K562 (cell line): ENCODE measurements around the gene SLC23A2. TPM values are rescaled to one million over a fixed set of nuclear protein-coding genes. Genes with fewer than 3 reads are reported as not detected.

ENCODE experiments used
- ATAC-seq: fragments of 200-7000 bp; cut with Tn5 transposase; 3 replicates; pipeline ENCODE4 v1.9.1; 2020; ENCODE audit warnings: moderate library complexity
- BruUV-seq: library from RNA; stranded (reverse); fragments of 400-500 nt; replicated peaks from 2 replicates; lab custom pipeline; 2021; lab: Mats Ljungman, UMichigan
- CTCF ChIA-PET: fragments of 300-600 bp; formaldehyde crosslinking; extraction: SDS; loops from one replicate; lab custom pipeline; 2021; ENCODE audit warnings: low intra/inter-chr PET ratio; lab: Yijun Ruan, JAX
- POLR2A ChIA-PET: fragments of 300-600, 350-650 bp; sonication (Branson Sonifier 250); formaldehyde crosslinking; extraction: SDS; loops from one replicate; lab custom pipeline; 2021; ENCODE audit warnings: antibody characterized with exemption, inconsistent platforms; lab: Yijun Ruan, JAX
- DNase-seq, 4 experiments: peaks; one replicate each; pipeline versions ENCODE4 v3.0.0 to v3.0.0-alpha.2; 2011 to 2018; ENCODE audit warnings: low spot score in 3 of 4, mixed read lengths in 3 of 4; ENCODE audit errors: extremely low read depth in 1 of 4
- FAIRE-seq: peaks from 2 replicates; lab custom pipeline; 2011; peaks lifted over from hg19 to GRCh38; lab: Jason Lieb, UNC
- H2AFZ ChIP-seq: 2 replicates; pipeline ENCODE4 v1.6.0; 2011; ENCODE audit warnings: low read depth, low read length, control low read depth, inconsistent platforms
- H3K27ac ChIP-seq: fragments of 200-600 bp; 3 replicates; pipeline ENCODE4 v1.8.0; 2011; ENCODE audit warnings: low read depth, mild to moderate bottlenecking, control low read depth, inconsistent platforms, low read length, moderate library complexity, mixed read lengths; ENCODE audit errors: extremely low read depth
- H3K27me3 ChIP-seq, 2 experiments: fragments of 300-600 bp in 1 of 2; 2 replicates in 1 of 2; 3 replicates in 1 of 2; pipeline versions ENCODE4 v1.6.0 to v1.8.0; 2011; ENCODE audit warnings: inconsistent platforms in 2 of 2, low read length in 2 of 2, mild to moderate bottlenecking in 1 of 2, mixed read lengths in 1 of 2, moderate library complexity in 1 of 2; ENCODE audit not compliant: control insufficient read depth in 2 of 2, insufficient read depth in 2 of 2
- H3K36me3 ChIP-seq: fragments of 300-600 bp; 3 replicates; pipeline ENCODE4 v1.8.0; 2011; ENCODE audit warnings: mild to moderate bottlenecking, low read length, inconsistent platforms; ENCODE audit not compliant: control insufficient read depth, insufficient read depth
- H3K4me1 ChIP-seq, 2 experiments: fragments of 200-600 bp in 1 of 2; replicated peaks in 1 of 2; 2 replicates in 1 of 2; 3 replicates in 1 of 2; pipeline versions ENCODE4 v1.5.1 to v1.8.0; 2011; ENCODE audit warnings: inconsistent platforms in 2 of 2, low read length in 2 of 2, mild to moderate bottlenecking in 1 of 2, mixed read lengths in 1 of 2, moderate library complexity in 1 of 2; ENCODE audit not compliant: control insufficient read depth in 2 of 2, insufficient read depth in 2 of 2
- H3K4me2 ChIP-seq: 2 replicates; pipeline ENCODE4 v1.6.1; 2011; ENCODE audit warnings: low read length, control low read depth, inconsistent platforms, mixed read lengths; ENCODE audit not compliant: insufficient read depth
- H3K4me3 ChIP-seq: fragments of 200-600 bp; sonication (generic), shearing (Covaris generic); 2 replicates; pipeline ENCODE4 v1.5.1; 2016; ENCODE audit warnings: control low read depth, inconsistent platforms
- H3K79me2 ChIP-seq: fragments of 200-600 bp; 3 replicates; pipeline ENCODE4 v1.8.0; 2011; ENCODE audit warnings: low read length, inconsistent platforms; ENCODE audit not compliant: control insufficient read depth, insufficient read depth
- H3K9ac ChIP-seq, 2 experiments: 2 replicates each; pipeline versions ENCODE4 v1.6.0 to v1.6.1; 2011; ENCODE audit warnings: low read depth in 2 of 2, low read length in 2 of 2, control low read depth in 1 of 2, inconsistent platforms in 1 of 2, mild to moderate bottlenecking in 1 of 2, mixed read lengths in 1 of 2; ENCODE audit not compliant: insufficient read depth in 1 of 2
- H3K9me1 ChIP-seq: one replicate; pipeline ENCODE4 v1.6.0; 2011; ENCODE audit warnings: inconsistent platforms, mild to moderate bottlenecking, low read length, moderate library complexity; ENCODE audit not compliant: control insufficient read depth, insufficient read depth
- H3K9me3 ChIP-seq: replicated peaks from 2 replicates; pipeline ENCODE4 v1.5.1; 2011; ENCODE audit warnings: low read depth, low read length, inconsistent platforms; ENCODE audit not compliant: control insufficient read depth, insufficient read depth
- H4K20me1 ChIP-seq: replicated peaks from 2 replicates; pipeline ENCODE4 v1.6.1; 2011; ENCODE audit warnings: low read length, inconsistent platforms, mixed read lengths; ENCODE audit not compliant: control insufficient read depth, insufficient read depth
- BRF1 ChIP-seq: IDR thresholded peaks from 3 replicates; pipeline ENCODE4 v1.6.1; 2011; ENCODE audit warnings: borderline replicate concordance, mild to moderate bottlenecking; ENCODE audit not compliant: insufficient read length; ENCODE audit errors: extremely low read depth
- DNMT1 ChIP-seq: fragments of 450-650 bp; IDR thresholded peaks from 2 replicates; pipeline ENCODE4 v1.6.1; 2016; ENCODE audit warnings: antibody characterized with exemption, mild to moderate bottlenecking
- EHMT2 ChIP-seq: fragments of 450-650 bp; IDR thresholded peaks from 2 replicates; pipeline ENCODE4 v1.6.1; 2018; ENCODE audit warnings: antibody characterized with exemption
- FUS ChIP-seq: fragments of 200-400 bp; formaldehyde crosslinking; optimal IDR thresholded peaks from 2 replicates; pipeline ENCODE3; 2017; ENCODE audit warnings: low read depth, low read length
- KAT8 ChIP-seq: fragments of 450-650 bp; IDR thresholded peaks from 2 replicates; pipeline ENCODE4 v1.6.1; 2016; ENCODE audit warnings: low read depth, mild to moderate bottlenecking
- MCM2 ChIP-seq: fragments of 450-650 bp; IDR thresholded peaks from 2 replicates; pipeline ENCODE4 v1.6.1; 2017; ENCODE audit warnings: low read depth, mild to moderate bottlenecking
- NCOA1 ChIP-seq: fragments of 450-650 bp; IDR thresholded peaks from 2 replicates; pipeline ENCODE4 v1.6.1; 2016; ENCODE audit warnings: low read depth
- U2AF1 ChIP-seq: fragments of 200-400 bp; formaldehyde crosslinking; optimal IDR thresholded peaks from 2 replicates; pipeline ENCODE3; 2017; ENCODE audit warnings: mild to moderate bottlenecking, low read depth, low read length, moderate library complexity
- ZNF133 ChIP-seq: fragments of 250-450 bp; sonication (Bioruptor Pico); IDR thresholded peaks from 2 replicates; pipeline ENCODE4 v1.4.0; 2020; ENCODE audit warnings: mild to moderate bottlenecking
- ZNF24 ChIP-seq: fragments of 450-650 bp; IDR thresholded peaks from 2 replicates; pipeline ENCODE4 v1.6.1; 2016
- ZNF282 ChIP-seq: sonication (generic); formaldehyde crosslinking; IDR thresholded peaks from 2 replicates; pipeline ENCODE4 v1.8.1; 2023; ENCODE audit warnings: missing genetic modification reagents
- WGBS: fragments of 100-300 bp; shearing (Covaris generic); methylation state at CpG from one replicate; pipeline ENCODE4 v1.1.6; 2016; ENCODE audit warnings: low coverage, mixed read lengths; ENCODE audit not compliant: insufficient coverage; ENCODE audit errors: missing lambda C conversion rate; 5-methylcytosine and 5-hydroxymethylcytosine counted together
- in situ Hi-C: fragments of 300-500 bp; cut with MboI; formaldehyde crosslinking; loops from 4 replicates; pipeline ENCODE4 v1.15.0; 2018; ENCODE audit warnings: inconsistent platforms, mixed read lengths
- intact Hi-C: fragments of 100-400 bp; cut with micrococcal nuclease; formaldehyde crosslinking; loops from 2 replicates; pipeline ENCODE4 v1.14.2; 2022
- polyA plus RNA-seq, 8 experiments: library from polyadenylated mRNA; depleted of rRNA in 4 of 8; stranded (reverse) in 5 of 8; unstranded in 3 of 8; fragments of >200 nt; fragmentation: Nextera tagmentation in 2 of 8; fragmentation: Illumina TruSeq in 1 of 8; extraction: Ambion mirVana in 2 of 8; extraction: Trizol in 1 of 8; gene quantifications; 2 replicates each; pipeline versions ENCODE4 v1.2.1 to v1.2.3, GENCODE V29; 2011 to 2014; ENCODE audit warnings: inconsistent platforms in 1 of 8, missing spikeins in 1 of 8
- total RNA-seq, 7 experiments: library from RNA; depleted of rRNA in 6 of 7; stranded (reverse); fragments of >200 nt in 6 of 7; fragmentation: Illumina TruSeq in 2 of 7; extraction: Trizol in 2 of 7; gene quantifications; 2 replicates each; pipeline versions ENCODE4 v1.2.1 to v1.2.3, GENCODE V29; 2011 to 2021; ENCODE audit warnings: low replicate concordance in 1 of 7
- TF ChIP-seq, protein P1 (sequence below): fragments of 450-650 bp; IDR thresholded peaks from 2 replicates; pipeline ENCODE4 v1.6.1; 2016; ENCODE audit warnings: mild to moderate bottlenecking, moderate library complexity
- TF ChIP-seq, protein P2 (sequence below): fragments of 450-650 bp; formaldehyde crosslinking; IDR thresholded peaks from 2 replicates; pipeline ENCODE4 v1.4.0; 2020; ENCODE audit warnings: mild to moderate bottlenecking, mixed read lengths

Gene SLC23A2
- total and polyA plus RNA-seq, 9 of the 15 experiments (the other 6 are each of a cell fraction or from before 2014, with no cell fraction given) = 0.39 to 6.7 (median 3.2) TPM

DNA sequence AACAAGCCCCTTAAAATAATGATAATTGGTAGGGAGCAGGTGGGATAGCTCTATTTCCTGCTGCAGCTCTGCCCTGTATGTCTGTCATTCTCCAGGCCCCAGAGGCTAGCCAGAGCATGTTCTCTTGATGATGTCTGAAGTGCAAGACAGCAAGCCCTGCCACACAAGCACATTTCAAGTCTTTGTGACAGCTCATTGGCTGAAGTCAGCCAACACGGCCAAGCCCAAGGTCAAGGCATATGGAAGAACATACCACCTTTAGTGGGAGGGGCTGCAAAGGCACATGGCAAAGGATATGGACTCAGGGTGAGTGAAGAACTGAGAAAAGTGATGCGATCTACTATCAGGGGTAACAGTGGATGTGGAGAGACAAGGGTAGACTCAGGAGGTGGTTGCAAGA lies 163.6 kb downstream of the SLC23A2 start:
- no peak for FAIRE-seq
- no peak overlapping the region for H3K4me2 ChIP-seq
- WGBS = 0% methylated on average over 2 of the region's 2 CpGs
- intact Hi-C loops = no loop called here
- H3K9me3 ChIP-seq = no peaks in the 10 kb centered on the region
- no peaks in the 10 kb centered on the region for H3K4me1 ChIP-seq
- H3K27ac ChIP-seq = no peak overlapping the region
- DNase-seq = no peak
- no peak overlapping the region for H3K4me3 ChIP-seq
- in situ Hi-C loops = no loop called here
- no peaks in the 10 kb centered on the region for H3K79me2 ChIP-seq
- ChIA-PET CTCF (no interaction called here), POLR2A (no interaction called here)
- no peak for ATAC-seq
- peaks cover 3% of the 10 kb centered on the region for H3K9me1 ChIP-seq
- H3K36me3 ChIP-seq = no peaks in the 10 kb centered on the region
- H4K20me1 ChIP-seq = no peaks in the 10 kb centered on the region
- no peak overlapping the region for H3K9ac ChIP-seq
- no peak overlapping the region for H2AFZ ChIP-seq
- BruUV-seq = no TSS peak
- H3K27me3 ChIP-seq = peaks cover 3 to 24% of the 10 kb centered on the region in 2 experiments; a peak in 3 of 5 replicates
- TF ChIP-seq NCOA1 (no peak), KAT8 (no peak), FUS (no peak), MCM2 (no peak), ZNF282 (no peak), U2AF1 (no peak), BRF1 (no peak), ZNF133 (CRISPR knock-in tag) (no peak), ZNF24 (no peak), EHMT2 (no peak), DNMT1 (no peak)
- TF ChIP-seq, protein P1, sequence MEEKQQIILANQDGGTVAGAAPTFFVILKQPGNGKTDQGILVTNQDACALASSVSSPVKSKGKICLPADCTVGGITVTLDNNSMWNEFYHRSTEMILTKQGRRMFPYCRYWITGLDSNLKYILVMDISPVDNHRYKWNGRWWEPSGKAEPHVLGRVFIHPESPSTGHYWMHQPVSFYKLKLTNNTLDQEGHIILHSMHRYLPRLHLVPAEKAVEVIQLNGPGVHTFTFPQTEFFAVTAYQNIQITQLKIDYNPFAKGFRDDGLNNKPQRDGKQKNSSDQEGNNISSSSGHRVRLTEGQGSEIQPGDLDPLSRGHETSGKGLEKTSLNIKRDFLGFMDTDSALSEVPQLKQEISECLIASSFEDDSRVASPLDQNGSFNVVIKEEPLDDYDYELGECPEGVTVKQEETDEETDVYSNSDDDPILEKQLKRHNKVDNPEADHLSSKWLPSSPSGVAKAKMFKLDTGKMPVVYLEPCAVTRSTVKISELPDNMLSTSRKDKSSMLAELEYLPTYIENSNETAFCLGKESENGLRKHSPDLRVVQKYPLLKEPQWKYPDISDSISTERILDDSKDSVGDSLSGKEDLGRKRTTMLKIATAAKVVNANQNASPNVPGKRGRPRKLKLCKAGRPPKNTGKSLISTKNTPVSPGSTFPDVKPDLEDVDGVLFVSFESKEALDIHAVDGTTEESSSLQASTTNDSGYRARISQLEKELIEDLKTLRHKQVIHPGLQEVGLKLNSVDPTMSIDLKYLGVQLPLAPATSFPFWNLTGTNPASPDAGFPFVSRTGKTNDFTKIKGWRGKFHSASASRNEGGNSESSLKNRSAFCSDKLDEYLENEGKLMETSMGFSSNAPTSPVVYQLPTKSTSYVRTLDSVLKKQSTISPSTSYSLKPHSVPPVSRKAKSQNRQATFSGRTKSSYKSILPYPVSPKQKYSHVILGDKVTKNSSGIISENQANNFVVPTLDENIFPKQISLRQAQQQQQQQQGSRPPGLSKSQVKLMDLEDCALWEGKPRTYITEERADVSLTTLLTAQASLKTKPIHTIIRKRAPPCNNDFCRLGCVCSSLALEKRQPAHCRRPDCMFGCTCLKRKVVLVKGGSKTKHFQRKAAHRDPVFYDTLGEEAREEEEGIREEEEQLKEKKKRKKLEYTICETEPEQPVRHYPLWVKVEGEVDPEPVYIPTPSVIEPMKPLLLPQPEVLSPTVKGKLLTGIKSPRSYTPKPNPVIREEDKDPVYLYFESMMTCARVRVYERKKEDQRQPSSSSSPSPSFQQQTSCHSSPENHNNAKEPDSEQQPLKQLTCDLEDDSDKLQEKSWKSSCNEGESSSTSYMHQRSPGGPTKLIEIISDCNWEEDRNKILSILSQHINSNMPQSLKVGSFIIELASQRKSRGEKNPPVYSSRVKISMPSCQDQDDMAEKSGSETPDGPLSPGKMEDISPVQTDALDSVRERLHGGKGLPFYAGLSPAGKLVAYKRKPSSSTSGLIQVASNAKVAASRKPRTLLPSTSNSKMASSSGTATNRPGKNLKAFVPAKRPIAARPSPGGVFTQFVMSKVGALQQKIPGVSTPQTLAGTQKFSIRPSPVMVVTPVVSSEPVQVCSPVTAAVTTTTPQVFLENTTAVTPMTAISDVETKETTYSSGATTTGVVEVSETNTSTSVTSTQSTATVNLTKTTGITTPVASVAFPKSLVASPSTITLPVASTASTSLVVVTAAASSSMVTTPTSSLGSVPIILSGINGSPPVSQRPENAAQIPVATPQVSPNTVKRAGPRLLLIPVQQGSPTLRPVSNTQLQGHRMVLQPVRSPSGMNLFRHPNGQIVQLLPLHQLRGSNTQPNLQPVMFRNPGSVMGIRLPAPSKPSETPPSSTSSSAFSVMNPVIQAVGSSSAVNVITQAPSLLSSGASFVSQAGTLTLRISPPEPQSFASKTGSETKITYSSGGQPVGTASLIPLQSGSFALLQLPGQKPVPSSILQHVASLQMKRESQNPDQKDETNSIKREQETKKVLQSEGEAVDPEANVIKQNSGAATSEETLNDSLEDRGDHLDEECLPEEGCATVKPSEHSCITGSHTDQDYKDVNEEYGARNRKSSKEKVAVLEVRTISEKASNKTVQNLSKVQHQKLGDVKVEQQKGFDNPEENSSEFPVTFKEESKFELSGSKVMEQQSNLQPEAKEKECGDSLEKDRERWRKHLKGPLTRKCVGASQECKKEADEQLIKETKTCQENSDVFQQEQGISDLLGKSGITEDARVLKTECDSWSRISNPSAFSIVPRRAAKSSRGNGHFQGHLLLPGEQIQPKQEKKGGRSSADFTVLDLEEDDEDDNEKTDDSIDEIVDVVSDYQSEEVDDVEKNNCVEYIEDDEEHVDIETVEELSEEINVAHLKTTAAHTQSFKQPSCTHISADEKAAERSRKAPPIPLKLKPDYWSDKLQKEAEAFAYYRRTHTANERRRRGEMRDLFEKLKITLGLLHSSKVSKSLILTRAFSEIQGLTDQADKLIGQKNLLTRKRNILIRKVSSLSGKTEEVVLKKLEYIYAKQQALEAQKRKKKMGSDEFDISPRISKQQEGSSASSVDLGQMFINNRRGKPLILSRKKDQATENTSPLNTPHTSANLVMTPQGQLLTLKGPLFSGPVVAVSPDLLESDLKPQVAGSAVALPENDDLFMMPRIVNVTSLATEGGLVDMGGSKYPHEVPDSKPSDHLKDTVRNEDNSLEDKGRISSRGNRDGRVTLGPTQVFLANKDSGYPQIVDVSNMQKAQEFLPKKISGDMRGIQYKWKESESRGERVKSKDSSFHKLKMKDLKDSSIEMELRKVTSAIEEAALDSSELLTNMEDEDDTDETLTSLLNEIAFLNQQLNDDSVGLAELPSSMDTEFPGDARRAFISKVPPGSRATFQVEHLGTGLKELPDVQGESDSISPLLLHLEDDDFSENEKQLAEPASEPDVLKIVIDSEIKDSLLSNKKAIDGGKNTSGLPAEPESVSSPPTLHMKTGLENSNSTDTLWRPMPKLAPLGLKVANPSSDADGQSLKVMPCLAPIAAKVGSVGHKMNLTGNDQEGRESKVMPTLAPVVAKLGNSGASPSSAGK = no peak
- TF ChIP-seq, protein P2, sequence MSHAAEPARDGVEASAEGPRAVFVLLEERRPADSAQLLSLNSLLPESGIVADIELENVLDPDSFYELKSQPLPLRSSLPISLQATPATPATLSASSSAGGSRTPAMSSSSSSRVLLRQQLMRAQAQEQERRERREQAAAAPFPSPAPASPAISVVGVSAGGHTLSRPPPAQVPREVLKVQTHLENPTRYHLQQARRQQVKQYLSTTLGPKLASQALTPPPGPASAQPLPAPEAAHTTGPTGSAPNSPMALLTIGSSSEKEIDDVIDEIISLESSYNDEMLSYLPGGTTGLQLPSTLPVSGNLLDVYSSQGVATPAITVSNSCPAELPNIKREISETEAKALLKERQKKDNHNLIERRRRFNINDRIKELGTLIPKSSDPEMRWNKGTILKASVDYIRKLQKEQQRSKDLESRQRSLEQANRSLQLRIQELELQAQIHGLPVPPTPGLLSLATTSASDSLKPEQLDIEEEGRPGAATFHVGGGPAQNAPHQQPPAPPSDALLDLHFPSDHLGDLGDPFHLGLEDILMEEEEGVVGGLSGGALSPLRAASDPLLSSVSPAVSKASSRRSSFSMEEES = no peak
